HepG2 (cell line): Measurements from ENCODE around the gene PAK1.

Experiments
- FOXM1 ChIP-seq: sonication (generic); formaldehyde crosslinking; IDR thresholded peaks from 2 replicates; pipeline ENCODE4 v1.5.0; 2020; ENCODE audit warnings: missing genetic modification reagents
- FOXP4 ChIP-seq: sonication (generic); formaldehyde crosslinking; IDR thresholded peaks from 2 replicates; pipeline ENCODE4 v1.4.0; 2020; ENCODE audit warnings: missing genetic modification reagents
- GLI4 ChIP-seq: sonication (generic); formaldehyde crosslinking; IDR thresholded peaks from 2 replicates; pipeline ENCODE4 v1.5.1; 2020; ENCODE audit warnings: missing genetic modification reagents, mild to moderate bottlenecking, moderate library complexity, borderline replicate concordance
- HCFC1 ChIP-seq: fragments of 150-350 bp; IDR thresholded peaks from 2 replicates; pipeline ENCODE4 v1.6.1; 2014; ENCODE audit warnings: low read depth, low read length
- KDM5A ChIP-seq: fragments of 200-600 bp; sonication (generic); IDR thresholded peaks from 2 replicates; pipeline ENCODE4 v1.7.0; 2018; ENCODE audit warnings: antibody characterized with exemption, mild to moderate bottlenecking, low read length, borderline replicate concordance
- MXI1 ChIP-seq: IDR thresholded peaks from 3 replicates; pipeline ENCODE4 v1.6.1; 2012; ENCODE audit warnings: low read depth, low read length, inconsistent platforms, borderline replicate concordance
- RNF2 ChIP-seq: fragments of 450-650 bp; conservative IDR thresholded peaks from 2 replicates; pipeline ENCODE4 v1.6.1; 2016; ENCODE audit warnings: low read depth
- SP2 ChIP-seq: sonication (generic); formaldehyde crosslinking; IDR thresholded peaks from 2 replicates; pipeline ENCODE4 v1.5.1; 2020; ENCODE audit warnings: mild to moderate bottlenecking, missing genetic modification reagents
- TAF1 ChIP-seq: sonication (generic); formaldehyde crosslinking; IDR thresholded peaks from 2 replicates; pipeline ENCODE4 v1.4.0; 2020; ENCODE audit warnings: missing genetic modification reagents
- USF2 ChIP-seq, 2 experiments: sonication (generic) in 1 of 2; formaldehyde crosslinking in 1 of 2; IDR thresholded peaks; 2 replicates each; pipeline versions ENCODE4 v1.5.1 to v1.6.1; 2011 to 2020; ENCODE audit warnings: borderline replicate concordance in 1 of 2, low read depth in 1 of 2, low read length in 1 of 2, mild to moderate bottlenecking in 1 of 2, missing genetic modification reagents in 1 of 2, moderate library complexity in 1 of 2
- TF ChIP-seq, protein P1 (sequence below): sonication (generic); formaldehyde crosslinking; IDR thresholded peaks from 2 replicates; pipeline ENCODE4 v1.4.0; 2020; ENCODE audit warnings: missing genetic modification reagents

DNA sequence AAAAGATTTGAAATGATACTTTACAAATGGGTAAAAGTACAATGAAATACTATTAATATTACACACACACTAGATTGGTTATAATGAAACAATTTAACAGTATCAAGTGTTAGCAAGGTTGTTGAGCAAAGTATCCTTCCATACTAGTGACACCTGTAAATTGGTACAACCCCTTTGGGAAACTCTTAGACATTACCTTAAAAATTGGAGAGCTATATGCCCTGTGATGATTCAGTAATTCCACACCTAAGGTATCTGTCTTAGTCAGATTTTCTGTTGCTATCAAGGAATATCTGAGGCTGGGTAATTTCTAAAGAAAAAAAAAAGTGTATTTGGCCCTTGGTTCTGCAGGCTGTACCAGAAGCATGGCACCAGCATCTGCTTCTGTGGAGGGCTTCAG, 165.1 kb downstream of the PAK1 start:
- no peak for TF ChIP-seq MXI1
- no peak for TF ChIP-seq HCFC1
- TF ChIP-seq TAF1 (CRISPR knock-in tag): no peak
- TF ChIP-seq RNF2: no peak
- no peak for TF ChIP-seq KDM5A
- TF ChIP-seq, protein P1, sequence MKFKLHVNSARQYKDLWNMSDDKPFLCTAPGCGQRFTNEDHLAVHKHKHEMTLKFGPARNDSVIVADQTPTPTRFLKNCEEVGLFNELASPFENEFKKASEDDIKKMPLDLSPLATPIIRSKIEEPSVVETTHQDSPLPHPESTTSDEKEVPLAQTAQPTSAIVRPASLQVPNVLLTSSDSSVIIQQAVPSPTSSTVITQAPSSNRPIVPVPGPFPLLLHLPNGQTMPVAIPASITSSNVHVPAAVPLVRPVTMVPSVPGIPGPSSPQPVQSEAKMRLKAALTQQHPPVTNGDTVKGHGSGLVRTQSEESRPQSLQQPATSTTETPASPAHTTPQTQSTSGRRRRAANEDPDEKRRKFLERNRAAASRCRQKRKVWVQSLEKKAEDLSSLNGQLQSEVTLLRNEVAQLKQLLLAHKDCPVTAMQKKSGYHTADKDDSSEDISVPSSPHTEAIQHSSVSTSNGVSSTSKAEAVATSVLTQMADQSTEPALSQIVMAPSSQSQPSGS: no peak
- no peak for TF ChIP-seq FOXM1
- no peak for TF ChIP-seq USF2 (IDR thresholded peaks at IDR 0.05; ENCODE audit: low read depth, low read length)
- TF ChIP-seq USF2 (CRISPR knock-in tag; IDR thresholded peaks at IDR 0.05; ENCODE audit: borderline replicate concordance): no peak
- TF ChIP-seq FOXP4 (CRISPR knock-in tag): no peak
- TF ChIP-seq SP2: no peak
- no peak for TF ChIP-seq GLI4 (CRISPR knock-in tag)
